ENCODE results near the gene SLC9A3. TPM values are rescaled to one million over a fixed set of nuclear protein-coding genes. Genes with fewer than 3 reads are reported as not detected.
"Not testable (repeated sequence)": the region's sequence is repeated elsewhere in the genome, so short reads cannot be mapped to it uniquely, and the experiment has no call there.

SLC9A3 gene
- total RNA-seq, 1 donor from 2014 or later: 1.0 TPM

- intact Hi-C loops (cut with DNase I): no loop called here
- no peak for DNase-seq (ENCODE audit: low spot score)
Measured at GRCh38 chr5:494667-495255, 29.5 kb downstream of the SLC9A3 start.

- no peak for DNase-seq (ENCODE audit: low spot score)
- intact Hi-C loops (cut with DNase I): no loop called here
Measured at GRCh38 chr5:493758-494157, 30.5 kb downstream of the SLC9A3 start.

DNA sequence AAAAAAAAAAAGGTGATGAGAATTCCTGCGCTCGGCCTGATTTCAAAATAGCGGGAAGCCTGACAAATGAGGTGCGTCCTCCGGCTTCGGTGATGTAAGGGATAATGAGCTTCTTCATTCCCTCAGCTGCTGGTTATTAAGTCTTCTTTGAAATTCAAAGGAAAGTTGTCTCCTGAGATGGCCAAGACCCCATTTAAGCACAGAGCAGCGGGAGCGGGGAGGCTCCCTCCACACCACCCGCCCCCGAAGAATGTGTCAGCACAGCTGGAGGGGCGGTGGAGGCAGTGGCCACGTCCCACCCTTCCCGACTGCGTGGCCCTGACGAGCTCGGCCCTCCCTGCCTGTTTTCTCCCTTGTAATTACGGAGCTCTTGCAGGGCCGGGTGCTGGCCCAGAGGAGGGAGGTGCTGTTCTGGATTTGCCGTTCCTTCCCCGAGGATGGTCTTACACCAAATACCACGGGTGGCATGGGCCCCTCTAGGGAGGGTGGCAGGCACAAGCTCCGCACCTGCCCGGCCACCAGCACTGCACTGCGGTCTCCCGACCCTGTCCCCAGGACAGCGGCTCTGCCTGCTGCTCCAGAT lies 31.0 kb downstream of the SLC9A3 start:
- intact Hi-C loops (cut with DNase I): no loop called here
- DNase-seq (ENCODE audit: low spot score): no peak

DNA sequence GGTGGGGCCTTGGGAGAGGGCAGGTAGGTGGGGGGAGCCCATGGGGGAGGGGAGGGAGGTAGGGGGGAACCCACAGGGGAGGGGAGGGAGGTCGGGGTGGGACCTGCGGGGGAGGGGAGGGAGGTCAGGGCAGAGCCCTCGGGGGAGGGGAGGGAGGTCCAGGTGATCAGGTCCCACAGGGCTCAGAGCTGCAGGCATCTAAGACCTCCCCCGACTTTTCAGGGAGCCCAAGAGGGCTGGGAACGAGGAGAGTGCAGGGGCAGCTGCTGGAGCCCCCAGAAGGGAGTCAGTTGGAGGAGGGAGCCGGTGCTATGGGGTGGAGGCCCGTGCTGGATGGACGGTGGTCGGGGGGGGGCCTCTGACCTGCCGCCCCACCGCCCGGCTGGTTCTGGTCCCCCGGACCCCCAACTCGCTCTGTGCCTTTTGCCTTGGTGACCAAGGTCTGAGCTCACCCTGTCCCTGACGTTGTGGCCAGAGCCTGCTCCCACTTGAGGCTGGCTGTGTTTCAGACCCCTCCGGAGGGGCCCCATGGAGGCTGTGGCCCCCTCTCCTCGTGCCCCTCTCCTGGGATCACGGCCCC lies 31.8 kb downstream of the SLC9A3 start:
- DNase-seq (ENCODE audit: low spot score): no peak
- intact Hi-C loops (cut with DNase I): no loop called here

GRCh38 chr5:491856-492155 lies 32.4 kb downstream of the SLC9A3 start:
- intact Hi-C loops (cut with DNase I): no loop called here
- no peak for DNase-seq (ENCODE audit: low spot score)

DNA sequence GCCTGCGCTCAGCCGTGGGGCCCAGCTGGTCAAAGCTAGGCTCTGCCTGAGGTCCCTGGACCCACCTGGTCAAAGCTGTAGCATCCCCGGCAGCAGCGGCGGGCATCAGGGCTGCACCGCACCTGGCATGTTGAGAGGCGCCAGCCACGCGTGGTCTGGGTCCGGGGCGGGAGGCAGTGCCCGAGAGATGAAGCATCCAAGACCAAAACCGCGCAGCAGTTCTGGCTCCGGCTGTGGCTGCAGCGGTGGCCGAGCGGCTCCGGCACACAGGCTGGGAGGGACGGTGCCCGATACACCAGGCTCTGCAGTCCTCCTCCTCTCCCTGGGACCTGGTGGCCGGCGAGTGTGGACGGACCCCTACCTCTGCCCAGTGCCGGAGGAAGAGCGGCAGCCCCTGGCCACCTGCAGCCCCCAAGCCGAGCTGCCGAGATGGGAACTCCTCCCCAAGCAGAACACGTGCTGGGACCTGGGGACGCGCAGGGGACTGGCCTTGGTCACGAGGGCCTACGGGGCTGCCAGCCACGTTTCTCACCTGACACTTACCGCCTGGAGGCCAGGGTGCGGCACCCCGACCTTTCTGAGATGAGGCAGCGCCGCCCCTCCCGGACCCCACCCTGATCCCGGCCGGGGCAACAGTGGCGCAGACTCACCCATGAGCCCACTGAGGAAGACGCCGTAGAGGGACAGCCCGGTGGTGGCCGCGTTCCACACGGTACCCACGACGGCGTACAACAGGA lies 33.0 kb downstream of the SLC9A3 start:
- intact Hi-C loops (cut with DNase I): no loop called here
- no peak for DNase-seq (ENCODE audit: low spot score)

DNA sequence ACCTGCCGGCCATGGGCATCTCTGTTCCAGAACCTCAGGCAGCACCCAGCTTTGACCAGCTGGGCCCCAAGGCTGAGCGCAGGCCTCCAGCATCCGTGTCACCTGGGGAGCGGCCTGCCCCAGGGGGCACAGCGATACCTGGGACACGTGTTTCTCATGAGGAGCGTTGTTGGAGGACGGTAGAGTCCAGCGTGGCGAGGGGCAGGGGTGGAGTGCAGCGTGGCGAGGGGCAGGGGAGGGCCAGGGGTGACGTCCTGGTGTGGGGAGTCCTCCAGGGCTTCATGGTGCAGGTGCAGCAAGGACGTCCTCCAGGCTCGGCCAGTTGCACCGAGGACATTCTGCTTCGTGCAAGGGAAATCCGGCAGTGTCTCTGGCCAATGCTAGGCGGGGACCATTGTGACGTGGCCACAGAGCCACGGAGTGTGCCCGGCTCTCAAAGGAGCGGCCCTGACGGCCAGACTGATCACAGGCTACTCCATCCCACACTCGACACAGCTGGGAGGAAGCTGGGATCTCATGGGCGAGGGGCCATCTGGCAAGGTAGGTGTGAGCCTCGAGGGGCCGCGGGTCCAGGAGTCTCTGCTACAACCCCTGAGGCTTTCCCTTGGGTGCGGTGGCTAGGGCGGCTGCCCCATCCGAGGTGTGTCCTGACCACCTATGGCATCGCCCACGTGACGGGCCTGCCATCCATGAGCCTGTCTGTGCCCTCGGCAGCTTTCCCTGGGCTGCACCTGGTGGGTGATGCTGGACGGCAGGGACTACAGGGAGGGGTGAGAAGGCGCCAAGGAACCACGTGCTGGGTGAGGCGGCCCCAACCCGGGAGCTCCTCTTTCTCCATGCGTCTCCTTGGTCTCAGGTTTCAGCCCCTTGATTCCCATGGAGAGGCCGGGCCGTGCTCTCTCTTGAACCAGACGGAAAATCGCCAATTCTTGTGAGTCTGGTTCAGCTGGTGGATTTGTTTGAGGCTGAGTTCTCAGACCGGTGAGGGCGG lies 33.8 kb downstream of the SLC9A3 start:
- no peak for DNase-seq (ENCODE audit: low spot score)
- intact Hi-C loops (cut with DNase I): no loop called here

- intact Hi-C loops (cut with DNase I): no loop called here
- no peak for DNase-seq (ENCODE audit: low spot score)
Measured at GRCh38 chr5:489689-490080, 34.6 kb downstream of the SLC9A3 start.

DNA sequence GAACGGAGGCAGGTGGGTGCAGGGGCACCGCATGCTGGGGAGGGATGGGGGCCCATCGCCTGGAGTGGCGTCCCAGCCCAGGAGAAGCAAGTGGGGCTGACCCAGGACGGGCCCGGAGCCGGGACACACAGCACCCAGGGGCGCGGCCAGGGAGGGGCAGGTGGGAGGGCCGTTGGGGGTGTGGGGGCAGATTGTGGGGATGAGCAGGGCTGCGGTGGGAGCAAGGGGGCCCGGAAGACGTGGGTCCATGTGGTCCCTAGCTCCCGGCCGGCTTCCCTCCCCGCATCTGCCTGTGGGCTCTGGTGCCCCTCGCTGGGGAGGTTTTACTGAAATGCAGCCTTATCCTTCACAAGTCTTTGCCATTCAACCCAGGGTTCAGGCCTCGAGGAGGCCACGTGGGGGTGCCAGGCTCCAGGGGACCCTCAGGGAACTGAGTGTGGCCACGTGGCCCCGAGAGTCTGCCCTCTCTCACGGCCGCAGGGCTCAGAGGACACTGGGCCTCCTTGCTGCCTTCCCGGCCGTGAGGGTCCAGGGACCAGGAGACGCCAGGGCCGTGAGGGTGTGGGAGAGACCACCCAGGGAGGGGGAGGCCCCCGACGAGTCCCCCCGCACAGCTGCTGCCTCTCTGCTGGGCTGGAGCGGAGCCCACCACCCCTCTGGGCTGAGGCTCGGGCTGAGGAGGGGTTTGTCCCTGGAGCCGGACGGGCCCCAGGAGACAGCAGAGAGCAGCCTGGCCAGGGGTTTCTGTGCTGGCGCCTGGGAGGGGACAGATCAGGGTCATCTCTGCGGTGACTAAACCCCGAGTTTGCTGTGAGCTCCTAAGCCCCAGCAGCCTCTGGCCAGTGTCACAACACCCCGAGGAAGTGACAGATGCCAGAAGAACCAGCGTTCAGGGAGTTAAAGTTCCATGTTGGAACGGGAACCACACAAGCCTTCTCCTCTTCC lies 35.2 kb downstream of the SLC9A3 start:
- DNase-seq (ENCODE audit: low spot score): no peak
- intact Hi-C loops (cut with DNase I): no loop called here

GRCh38 chr5:488241-488640 lies 36.0 kb downstream of the SLC9A3 start:
- intact Hi-C loops (cut with DNase I): no loop called here
- DNase-seq (ENCODE audit: low spot score): no peak

- intact Hi-C loops (cut with DNase I): not testable (repeated sequence)
Measured at GRCh38 chr5:486597-486996, 37.7 kb downstream of the SLC9A3 start.

GRCh38 chr5:485946-486491 lies 38.2 kb downstream of the SLC9A3 start:
- intact Hi-C loops (cut with DNase I): no loop called here
- no peak for DNase-seq (ENCODE audit: low spot score)

More at GRCh38 chr5:486597-486996, 37.7 kb downstream of the SLC9A3 start:
- not testable (repeated sequence) for DNase-seq (ENCODE audit: low spot score)

- no peak for DNase-seq (ENCODE audit: low spot score)
- intact Hi-C loops (cut with DNase I): no loop called here
Measured at GRCh38 chr5:485113-485945, 38.9 kb downstream of the SLC9A3 start.

- intact Hi-C loops (cut with DNase I): no loop called here
- DNase-seq (ENCODE audit: low spot score): no peak
Measured at GRCh38 chr5:484556-484955, 39.7 kb downstream of the SLC9A3 start.

DNA sequence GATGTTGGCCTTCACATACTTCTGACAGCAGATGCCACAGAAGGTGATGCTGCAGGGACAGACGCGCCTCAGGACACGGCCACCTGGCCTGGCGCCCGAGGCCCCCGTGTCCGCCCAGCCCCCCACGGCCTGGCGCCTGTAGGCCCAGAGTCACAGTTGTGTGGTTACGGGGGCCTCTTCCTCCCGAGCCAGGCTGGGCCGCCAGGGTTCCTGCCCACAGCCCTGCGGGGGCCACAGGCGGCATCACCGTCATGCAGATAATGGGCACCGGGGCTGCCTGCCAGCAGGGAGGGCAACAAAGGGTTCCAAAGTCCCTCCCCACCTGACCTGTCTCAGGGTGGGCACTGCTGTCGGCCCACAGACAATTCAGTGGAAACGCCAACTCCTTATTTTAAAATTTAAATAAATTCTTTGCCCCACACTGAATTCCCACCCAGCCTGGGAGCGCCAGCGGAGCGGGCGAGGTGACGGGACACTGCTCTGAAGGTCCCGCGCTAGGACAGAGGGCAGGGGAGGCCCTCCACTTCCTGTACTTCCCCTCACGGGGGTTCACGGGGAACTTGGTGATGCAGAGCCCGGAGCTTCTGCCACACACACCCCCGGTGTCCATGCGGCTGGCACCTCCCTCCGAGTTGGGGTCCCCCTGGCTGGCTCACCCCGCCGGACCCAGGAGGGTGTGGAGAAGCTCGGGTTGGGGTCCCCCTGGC lies 40.7 kb downstream of the SLC9A3 start:
- no peak for DNase-seq (ENCODE audit: low spot score)
- intact Hi-C loops (cut with DNase I): no loop called here

DNA sequence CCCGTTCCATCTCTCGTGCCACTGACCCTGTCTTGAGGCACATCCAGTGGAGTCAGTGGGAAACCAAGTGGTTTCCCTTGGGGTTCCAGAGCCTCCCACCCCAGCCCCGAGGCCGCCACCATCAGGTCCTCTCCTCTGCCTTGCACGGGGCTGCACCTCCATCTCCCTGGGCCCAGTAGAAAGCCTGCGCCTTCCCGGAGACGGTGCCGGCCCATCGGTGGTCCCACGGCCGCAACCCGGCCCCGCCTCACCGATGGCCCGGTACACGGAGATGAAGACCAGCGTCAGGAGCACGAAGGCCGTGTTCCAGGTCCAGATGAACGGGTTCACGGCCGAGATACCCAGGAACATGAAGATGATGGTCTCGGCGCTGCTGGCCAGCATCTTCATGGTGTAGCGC lies 41.2 kb downstream of the SLC9A3 start:
- DNase-seq (ENCODE audit: low spot score): no peak
- intact Hi-C loops (cut with DNase I): no loop called here

GRCh38 chr5:482506-482905 lies 41.7 kb downstream of the SLC9A3 start:
- intact Hi-C loops (cut with DNase I): no loop called here
- DNase-seq (ENCODE audit: low spot score): no peak

Data from cardiac septum (tissue), 1 donor.